GM23338 (cell line): Measurements from ENCODE around the gene CNTN5. TPM values are rescaled to one million over a fixed set of nuclear protein-coding genes. Genes with fewer than 3 reads are reported as not detected.

Experiments
- ATAC-seq: fragments of 200-7000 bp; cut with Tn5 transposase; 3 replicates; pipeline ENCODE4 v1.9.1; 2020
- DNase-seq: peaks from one replicate; pipeline ENCODE4 v3.0.0-alpha.2; 2015; ENCODE audit warnings: low spot score
- H2AFZ ChIP-seq: fragments of 200-600 bp; sonication (generic); 2 replicates; pipeline ENCODE4 v1.8.0; 2016; ENCODE audit warnings: antibody characterized with exemption, mild to moderate bottlenecking, moderate library complexity
- H3F3A ChIP-seq: fragments of 200-600 bp; sonication (generic); replicated peaks from 2 replicates; pipeline ENCODE4 v1.8.0; 2017; ENCODE audit warnings: antibody characterized with exemption, mixed run types, low read depth
- H3K27ac ChIP-seq: fragments of 200-600 bp; sonication (generic); 2 replicates; pipeline ENCODE4 v1.6.1; 2016; ENCODE audit warnings: low read depth
- H3K27me3 ChIP-seq: fragments of 200-600 bp; sonication (generic); 2 replicates; pipeline ENCODE4 v1.8.0; 2016; ENCODE audit warnings: mild to moderate bottlenecking, mixed run types, moderate library complexity; ENCODE audit not compliant: insufficient read depth
- H3K36me3 ChIP-seq: fragments of 200-600 bp; sonication (generic); 2 replicates; pipeline ENCODE4 v1.8.0; 2016; ENCODE audit warnings: mild to moderate bottlenecking; ENCODE audit not compliant: insufficient read depth
- H3K4me1 ChIP-seq: fragments of 200-600 bp; sonication (generic); 2 replicates; pipeline ENCODE4 v1.8.0; 2016; ENCODE audit warnings: mild to moderate bottlenecking, moderate library complexity; ENCODE audit not compliant: insufficient read depth
- H3K4me2 ChIP-seq: fragments of 200-600 bp; sonication (generic); 2 replicates; pipeline ENCODE4 v1.7.1; 2017; ENCODE audit warnings: mixed run types
- H3K4me3 ChIP-seq: fragments of 200-600 bp; sonication (generic); 2 replicates; pipeline ENCODE4 v1.6.1; 2016; ENCODE audit warnings: mixed run types
- H3K79me2 ChIP-seq: fragments of 200-600 bp; sonication (generic); replicated peaks from 2 replicates; pipeline ENCODE4 v1.8.0; 2017; ENCODE audit warnings: mild to moderate bottlenecking; ENCODE audit not compliant: insufficient read depth
- H3K9me2 ChIP-seq: fragments of 200-600 bp; sonication (generic); 2 replicates; pipeline ENCODE4 v1.8.0; 2017; ENCODE audit not compliant: insufficient read depth
- H4K20me1 ChIP-seq: fragments of 200-600 bp; sonication (generic); replicated peaks from 2 replicates; pipeline ENCODE4 v1.8.0; 2017; ENCODE audit warnings: mild to moderate bottlenecking; ENCODE audit not compliant: insufficient read depth
- H3K27ac Mint-ChIP-seq: 2 replicates; pipeline ENCODE4 v1.8.0; 2020; ENCODE audit warnings: inconsistent platforms, mild to moderate bottlenecking, moderate library complexity, mixed read lengths
- H3K27me3 Mint-ChIP-seq: 3 replicates; pipeline ENCODE4 v1.8.0; 2022; ENCODE audit warnings: low read depth, mild to moderate bottlenecking, moderate library complexity, mixed read lengths, inconsistent platforms; ENCODE audit not compliant: insufficient read depth, poor library complexity
- H3K36me3 Mint-ChIP-seq: 3 replicates; pipeline ENCODE4 v1.8.0; 2021; ENCODE audit warnings: low read depth, mild to moderate bottlenecking, inconsistent platforms, moderate library complexity, mixed read lengths
- H3K4me1 Mint-ChIP-seq: 3 replicates; pipeline ENCODE4 v1.8.0; 2020; ENCODE audit warnings: mild to moderate bottlenecking, inconsistent platforms, mixed read lengths
- H3K4me3 Mint-ChIP-seq: 3 replicates; pipeline ENCODE4 v1.8.0; 2021; ENCODE audit warnings: moderate library complexity, mild to moderate bottlenecking, inconsistent platforms, mixed read lengths
- H3K9me3 Mint-ChIP-seq: 3 replicates; pipeline ENCODE4 v1.8.0; 2020; ENCODE audit warnings: moderate library complexity, mild to moderate bottlenecking, inconsistent platforms, mixed read lengths
- CREB1 ChIP-seq: fragments of 250-450 bp; sonication (Bioruptor Pico); IDR thresholded peaks from 2 replicates; pipeline ENCODE4 v1.5.0; 2020; ENCODE audit warnings: low read depth, mild to moderate bottlenecking, moderate library complexity
- EZH2 ChIP-seq: fragments of 200-600 bp; sonication (generic); IDR thresholded peaks from one replicate; pipeline ENCODE4 v1.8.0; 2017; ENCODE audit warnings: antibody characterized with exemption, mild to moderate bottlenecking, low read depth; ENCODE audit not compliant: unreplicated experiment
- EZH2phosphoT487 ChIP-seq: fragments of 200-600 bp; sonication (generic); IDR thresholded peaks from one replicate; pipeline ENCODE4 v1.8.1; 2018; ENCODE audit warnings: antibody characterized with exemption; ENCODE audit not compliant: unreplicated experiment
- JUNB ChIP-seq: IDR thresholded peaks from one replicate; pipeline ENCODE4 v1.6.1; 2016; ENCODE audit warnings: antibody characterized with exemption; ENCODE audit not compliant: unreplicated experiment
- NANOG ChIP-seq: IDR thresholded peaks from 2 replicates; pipeline ENCODE4 v1.6.1; 2016; ENCODE audit warnings: antibody characterized with exemption, borderline replicate concordance
- POLR2AphosphoS5 ChIP-seq: IDR thresholded peaks from 2 replicates; pipeline ENCODE4 v1.6.1; 2016; ENCODE audit warnings: antibody characterized with exemption, low read depth
- STAT1 ChIP-seq: IDR thresholded peaks from one replicate; pipeline ENCODE4 v1.6.1; 2016; ENCODE audit warnings: antibody characterized with exemption; ENCODE audit not compliant: unreplicated experiment
- ZNF114 ChIP-seq: fragments of 250-450 bp; sonication (Bioruptor Pico); IDR thresholded peaks from 2 replicates; pipeline ENCODE4 v1.5.0; 2020; ENCODE audit warnings: mild to moderate bottlenecking, moderate library complexity
- ZNF331 ChIP-seq: fragments of 250-450 bp; sonication (Bioruptor Pico); IDR thresholded peaks from 2 replicates; pipeline ENCODE4 v1.5.0; 2020; ENCODE audit warnings: low read depth, mild to moderate bottlenecking, moderate library complexity
- polyA plus RNA-seq: library from polyadenylated mRNA; unstranded; fragments of >200 nt; fragmentation: Nextera tagmentation; extraction: Ambion mirVana; gene quantifications from 2 replicates; pipeline ENCODE4 v1.2.1, GENCODE V29; 2016
- total RNA-seq: library from RNA; depleted of rRNA; stranded (reverse); fragments of >200 nt; shearing (Covaris generic); gene quantifications from 2 replicates; pipeline ENCODE4 v1.2.3, GENCODE V29; 2014
- TF ChIP-seq, protein P1 (sequence below): fragments of 250-450 bp; sonication (Bioruptor Pico); IDR thresholded peaks from 2 replicates; pipeline ENCODE4 v1.5.0; 2020; ENCODE audit warnings: mild to moderate bottlenecking, moderate library complexity
- TF ChIP-seq, protein P2 (sequence below): IDR thresholded peaks from 2 replicates; pipeline ENCODE4 v1.6.1; 2016; ENCODE audit warnings: antibody characterized with exemption
- TF ChIP-seq, protein P3 (sequence below), 2 experiments: fragments of 200-600 bp in 1 of 2; sonication (generic) in 1 of 2; conservative IDR thresholded peaks; 2 replicates each; pipeline versions ENCODE4 v1.5.1 to v1.6.1; 2016 to 2017; ENCODE audit warnings: antibody characterized with exemption in 2 of 2, low read depth in 2 of 2, mild to moderate bottlenecking in 2 of 2, moderate library complexity in 1 of 2
- TF ChIP-seq, protein P4 (sequence below): IDR thresholded peaks from one replicate; pipeline ENCODE4 v1.6.1; 2018; ENCODE audit warnings: antibody characterized with exemption; ENCODE audit not compliant: unreplicated experiment

The CNTN5 gene
- total and polyA plus RNA-seq, 2 experiments from 2014 or later: not detected

DNA sequence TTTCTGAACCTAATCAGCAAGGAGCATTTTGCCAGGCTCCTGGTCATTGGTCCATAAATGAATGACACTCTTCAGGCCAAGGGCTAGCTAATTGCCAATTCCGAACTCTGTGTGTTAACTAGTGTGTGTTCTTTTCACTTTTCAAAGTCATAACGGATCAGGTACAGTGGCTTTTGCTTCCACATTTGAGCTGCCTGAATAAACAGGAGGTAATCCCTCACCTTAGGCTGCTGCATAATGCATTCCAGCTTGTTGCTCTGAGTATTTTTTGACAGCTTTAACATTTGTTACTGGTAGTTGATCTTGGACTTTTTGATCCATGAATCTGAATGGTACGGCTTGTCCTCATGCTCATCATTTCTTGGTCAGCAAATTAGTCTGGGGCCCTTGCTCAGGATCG is 485.1 kb downstream of the CNTN5 start:
- Mint-ChIP-seq H3K27me3 (peaks cover 2% of the 10 kb centered on the region), H3K9me3 (no peaks in the 10 kb centered on the region), H3K4me3 (no peak overlapping the region), H3K27ac (no peak overlapping the region), H3K4me1 (peaks cover 10% of the 10 kb centered on the region), H3K36me3 (no peaks in the 10 kb centered on the region)
- H3F3A ChIP-seq: no peaks in the 10 kb centered on the region
- H2AFZ ChIP-seq: peak overlapping the region; percentile 85; the same call in 1 of the 2 replicates
- ATAC-seq: no peak
- H3K79me2 ChIP-seq: no peaks in the 10 kb centered on the region
- no peak overlapping the region for H3K4me3 ChIP-seq
- DNase-seq: no peak
- H3K4me1 ChIP-seq: peaks cover 10% of the 10 kb centered on the region; the same call in 1 of the 2 replicates
- no peak overlapping the region for H3K4me2 ChIP-seq
- TF ChIP-seq EZH2phosphoT487 (no peak), ZNF331 (CRISPR knock-in tag) (no peak), EZH2 (no peak), ZNF114 (CRISPR knock-in tag) (no peak), JUNB (no peak), POLR2AphosphoS5 (no peak), CREB1 (CRISPR knock-in tag) (no peak), STAT1 (no peak), NANOG (no peak)
- TF ChIP-seq, protein P1, sequence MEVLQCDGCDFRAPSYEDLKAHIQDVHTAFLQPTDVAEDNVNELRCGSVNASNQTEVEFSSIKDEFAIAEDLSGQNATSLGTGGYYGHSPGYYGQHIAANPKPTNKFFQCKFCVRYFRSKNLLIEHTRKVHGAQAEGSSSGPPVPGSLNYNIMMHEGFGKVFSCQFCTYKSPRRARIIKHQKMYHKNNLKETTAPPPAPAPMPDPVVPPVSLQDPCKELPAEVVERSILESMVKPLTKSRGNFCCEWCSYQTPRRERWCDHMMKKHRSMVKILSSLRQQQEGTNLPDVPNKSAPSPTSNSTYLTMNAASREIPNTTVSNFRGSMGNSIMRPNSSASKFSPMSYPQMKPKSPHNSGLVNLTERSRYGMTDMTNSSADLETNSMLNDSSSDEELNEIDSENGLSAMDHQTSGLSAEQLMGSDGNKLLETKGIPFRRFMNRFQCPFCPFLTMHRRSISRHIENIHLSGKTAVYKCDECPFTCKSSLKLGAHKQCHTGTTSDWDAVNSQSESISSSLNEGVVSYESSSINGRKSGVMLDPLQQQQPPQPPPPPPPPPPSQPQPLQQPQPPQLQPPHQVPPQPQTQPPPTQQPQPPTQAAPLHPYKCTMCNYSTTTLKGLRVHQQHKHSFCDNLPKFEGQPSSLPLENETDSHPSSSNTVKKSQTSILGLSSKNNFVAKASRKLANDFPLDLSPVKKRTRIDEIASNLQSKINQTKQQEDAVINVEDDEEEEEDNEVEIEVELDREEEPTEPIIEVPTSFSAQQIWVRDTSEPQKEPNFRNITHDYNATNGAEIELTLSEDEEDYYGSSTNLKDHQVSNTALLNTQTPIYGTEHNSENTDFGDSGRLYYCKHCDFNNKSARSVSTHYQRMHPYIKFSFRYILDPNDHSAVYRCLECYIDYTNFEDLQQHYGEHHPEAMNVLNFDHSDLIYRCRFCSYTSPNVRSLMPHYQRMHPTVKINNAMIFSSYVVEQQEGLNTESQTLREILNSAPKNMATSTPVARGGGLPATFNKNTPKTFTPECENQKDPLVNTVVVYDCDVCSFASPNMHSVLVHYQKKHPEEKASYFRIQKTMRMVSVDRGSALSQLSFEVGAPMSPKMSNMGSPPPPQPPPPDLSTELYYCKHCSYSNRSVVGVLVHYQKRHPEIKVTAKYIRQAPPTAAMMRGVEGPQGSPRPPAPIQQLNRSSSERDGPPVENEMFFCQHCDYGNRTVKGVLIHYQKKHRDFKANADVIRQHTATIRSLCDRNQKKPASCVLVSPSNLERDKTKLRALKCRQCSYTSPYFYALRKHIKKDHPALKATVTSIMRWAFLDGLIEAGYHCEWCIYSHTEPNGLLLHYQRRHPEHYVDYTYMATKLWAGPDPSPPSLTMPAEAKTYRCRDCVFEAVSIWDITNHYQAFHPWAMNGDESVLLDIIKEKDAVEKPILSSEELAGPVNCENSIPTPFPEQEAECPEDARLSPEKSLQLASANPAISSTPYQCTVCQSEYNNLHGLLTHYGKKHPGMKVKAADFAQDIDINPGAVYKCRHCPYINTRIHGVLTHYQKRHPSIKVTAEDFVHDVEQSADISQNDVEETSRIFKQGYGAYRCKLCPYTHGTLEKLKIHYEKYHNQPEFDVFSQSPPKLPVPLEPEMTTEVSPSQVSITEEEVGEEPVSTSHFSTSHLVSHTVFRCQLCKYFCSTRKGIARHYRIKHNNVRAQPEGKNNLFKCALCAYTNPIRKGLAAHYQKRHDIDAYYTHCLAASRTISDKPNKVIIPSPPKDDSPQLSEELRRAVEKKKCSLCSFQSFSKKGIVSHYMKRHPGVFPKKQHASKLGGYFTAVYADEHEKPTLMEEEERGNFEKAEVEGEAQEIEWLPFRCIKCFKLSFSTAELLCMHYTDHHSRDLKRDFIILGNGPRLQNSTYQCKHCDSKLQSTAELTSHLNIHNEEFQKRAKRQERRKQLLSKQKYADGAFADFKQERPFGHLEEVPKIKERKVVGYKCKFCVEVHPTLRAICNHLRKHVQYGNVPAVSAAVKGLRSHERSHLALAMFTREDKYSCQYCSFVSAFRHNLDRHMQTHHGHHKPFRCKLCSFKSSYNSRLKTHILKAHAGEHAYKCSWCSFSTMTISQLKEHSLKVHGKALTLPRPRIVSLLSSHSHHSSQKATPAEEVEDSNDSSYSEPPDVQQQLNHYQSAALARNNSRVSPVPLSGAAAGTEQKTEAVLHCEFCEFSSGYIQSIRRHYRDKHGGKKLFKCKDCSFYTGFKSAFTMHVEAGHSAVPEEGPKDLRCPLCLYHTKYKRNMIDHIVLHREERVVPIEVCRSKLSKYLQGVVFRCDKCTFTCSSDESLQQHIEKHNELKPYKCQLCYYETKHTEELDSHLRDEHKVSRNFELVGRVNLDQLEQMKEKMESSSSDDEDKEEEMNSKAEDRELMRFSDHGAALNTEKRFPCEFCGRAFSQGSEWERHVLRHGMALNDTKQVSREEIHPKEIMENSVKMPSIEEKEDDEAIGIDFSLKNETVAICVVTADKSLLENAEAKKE (CRISPR knock-in tag): no peak
- TF ChIP-seq, protein P2, sequence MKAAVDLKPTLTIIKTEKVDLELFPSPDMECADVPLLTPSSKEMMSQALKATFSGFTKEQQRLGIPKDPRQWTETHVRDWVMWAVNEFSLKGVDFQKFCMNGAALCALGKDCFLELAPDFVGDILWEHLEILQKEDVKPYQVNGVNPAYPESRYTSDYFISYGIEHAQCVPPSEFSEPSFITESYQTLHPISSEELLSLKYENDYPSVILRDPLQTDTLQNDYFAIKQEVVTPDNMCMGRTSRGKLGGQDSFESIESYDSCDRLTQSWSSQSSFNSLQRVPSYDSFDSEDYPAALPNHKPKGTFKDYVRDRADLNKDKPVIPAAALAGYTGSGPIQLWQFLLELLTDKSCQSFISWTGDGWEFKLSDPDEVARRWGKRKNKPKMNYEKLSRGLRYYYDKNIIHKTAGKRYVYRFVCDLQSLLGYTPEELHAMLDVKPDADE: no peak
- TF ChIP-seq, protein P3, sequence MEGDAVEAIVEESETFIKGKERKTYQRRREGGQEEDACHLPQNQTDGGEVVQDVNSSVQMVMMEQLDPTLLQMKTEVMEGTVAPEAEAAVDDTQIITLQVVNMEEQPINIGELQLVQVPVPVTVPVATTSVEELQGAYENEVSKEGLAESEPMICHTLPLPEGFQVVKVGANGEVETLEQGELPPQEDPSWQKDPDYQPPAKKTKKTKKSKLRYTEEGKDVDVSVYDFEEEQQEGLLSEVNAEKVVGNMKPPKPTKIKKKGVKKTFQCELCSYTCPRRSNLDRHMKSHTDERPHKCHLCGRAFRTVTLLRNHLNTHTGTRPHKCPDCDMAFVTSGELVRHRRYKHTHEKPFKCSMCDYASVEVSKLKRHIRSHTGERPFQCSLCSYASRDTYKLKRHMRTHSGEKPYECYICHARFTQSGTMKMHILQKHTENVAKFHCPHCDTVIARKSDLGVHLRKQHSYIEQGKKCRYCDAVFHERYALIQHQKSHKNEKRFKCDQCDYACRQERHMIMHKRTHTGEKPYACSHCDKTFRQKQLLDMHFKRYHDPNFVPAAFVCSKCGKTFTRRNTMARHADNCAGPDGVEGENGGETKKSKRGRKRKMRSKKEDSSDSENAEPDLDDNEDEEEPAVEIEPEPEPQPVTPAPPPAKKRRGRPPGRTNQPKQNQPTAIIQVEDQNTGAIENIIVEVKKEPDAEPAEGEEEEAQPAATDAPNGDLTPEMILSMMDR (conservative IDR thresholded peaks at IDR 0.05; ENCODE audit: low read depth in 2 of 2): no peak
- TF ChIP-seq, protein P4, sequence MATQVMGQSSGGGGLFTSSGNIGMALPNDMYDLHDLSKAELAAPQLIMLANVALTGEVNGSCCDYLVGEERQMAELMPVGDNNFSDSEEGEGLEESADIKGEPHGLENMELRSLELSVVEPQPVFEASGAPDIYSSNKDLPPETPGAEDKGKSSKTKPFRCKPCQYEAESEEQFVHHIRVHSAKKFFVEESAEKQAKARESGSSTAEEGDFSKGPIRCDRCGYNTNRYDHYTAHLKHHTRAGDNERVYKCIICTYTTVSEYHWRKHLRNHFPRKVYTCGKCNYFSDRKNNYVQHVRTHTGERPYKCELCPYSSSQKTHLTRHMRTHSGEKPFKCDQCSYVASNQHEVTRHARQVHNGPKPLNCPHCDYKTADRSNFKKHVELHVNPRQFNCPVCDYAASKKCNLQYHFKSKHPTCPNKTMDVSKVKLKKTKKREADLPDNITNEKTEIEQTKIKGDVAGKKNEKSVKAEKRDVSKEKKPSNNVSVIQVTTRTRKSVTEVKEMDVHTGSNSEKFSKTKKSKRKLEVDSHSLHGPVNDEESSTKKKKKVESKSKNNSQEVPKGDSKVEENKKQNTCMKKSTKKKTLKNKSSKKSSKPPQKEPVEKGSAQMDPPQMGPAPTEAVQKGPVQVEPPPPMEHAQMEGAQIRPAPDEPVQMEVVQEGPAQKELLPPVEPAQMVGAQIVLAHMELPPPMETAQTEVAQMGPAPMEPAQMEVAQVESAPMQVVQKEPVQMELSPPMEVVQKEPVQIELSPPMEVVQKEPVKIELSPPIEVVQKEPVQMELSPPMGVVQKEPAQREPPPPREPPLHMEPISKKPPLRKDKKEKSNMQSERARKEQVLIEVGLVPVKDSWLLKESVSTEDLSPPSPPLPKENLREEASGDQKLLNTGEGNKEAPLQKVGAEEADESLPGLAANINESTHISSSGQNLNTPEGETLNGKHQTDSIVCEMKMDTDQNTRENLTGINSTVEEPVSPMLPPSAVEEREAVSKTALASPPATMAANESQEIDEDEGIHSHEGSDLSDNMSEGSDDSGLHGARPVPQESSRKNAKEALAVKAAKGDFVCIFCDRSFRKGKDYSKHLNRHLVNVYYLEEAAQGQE: no peak
- H3K36me3 ChIP-seq: no peaks in the 10 kb centered on the region
- no peaks in the 10 kb centered on the region for H3K27me3 ChIP-seq
- H3K9me2 ChIP-seq: no peaks in the 10 kb centered on the region
- no peak overlapping the region for H3K27ac ChIP-seq
- H4K20me1 ChIP-seq: no peaks in the 10 kb centered on the region
